Measurements from ENCODE around the gene CUL9.

- TF ChIP-seq, protein P1, sequence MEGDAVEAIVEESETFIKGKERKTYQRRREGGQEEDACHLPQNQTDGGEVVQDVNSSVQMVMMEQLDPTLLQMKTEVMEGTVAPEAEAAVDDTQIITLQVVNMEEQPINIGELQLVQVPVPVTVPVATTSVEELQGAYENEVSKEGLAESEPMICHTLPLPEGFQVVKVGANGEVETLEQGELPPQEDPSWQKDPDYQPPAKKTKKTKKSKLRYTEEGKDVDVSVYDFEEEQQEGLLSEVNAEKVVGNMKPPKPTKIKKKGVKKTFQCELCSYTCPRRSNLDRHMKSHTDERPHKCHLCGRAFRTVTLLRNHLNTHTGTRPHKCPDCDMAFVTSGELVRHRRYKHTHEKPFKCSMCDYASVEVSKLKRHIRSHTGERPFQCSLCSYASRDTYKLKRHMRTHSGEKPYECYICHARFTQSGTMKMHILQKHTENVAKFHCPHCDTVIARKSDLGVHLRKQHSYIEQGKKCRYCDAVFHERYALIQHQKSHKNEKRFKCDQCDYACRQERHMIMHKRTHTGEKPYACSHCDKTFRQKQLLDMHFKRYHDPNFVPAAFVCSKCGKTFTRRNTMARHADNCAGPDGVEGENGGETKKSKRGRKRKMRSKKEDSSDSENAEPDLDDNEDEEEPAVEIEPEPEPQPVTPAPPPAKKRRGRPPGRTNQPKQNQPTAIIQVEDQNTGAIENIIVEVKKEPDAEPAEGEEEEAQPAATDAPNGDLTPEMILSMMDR (conservative IDR thresholded peaks at IDR 0.05; ENCODE audit: low read length) = no peak
- TF ChIP-seq EZH2phosphoT487 (IDR thresholded peaks at IDR 0.05; ENCODE audit: borderline replicate concordance, low read depth, low read length) = no peak
These were observed 17.9 kb downstream of the CUL9 start for GRCh38 chr6:43199912-43200311.
